B cell (primary cell): ENCODE measurements around the gene TECTA. TPM values are rescaled to one million over a fixed set of nuclear protein-coding genes. Genes with fewer than 3 reads are reported as not detected.

ENCODE experiments used
- ATAC-seq: fragments of 200-7000 bp; cut with Tn5 transposase; one replicate; pipeline ENCODE4 v1.10.0; 2021; ENCODE audit warnings: low read depth, mild to moderate bottlenecking, moderate number of reproducible peaks, moderate library complexity
- CTCF ChIA-PET: fragments of 350-600 bp; sonication (Branson Sonifier 250); formaldehyde crosslinking; loops from one replicate; lab custom pipeline; 2021; ENCODE audit warnings: antibody characterized with exemption, inconsistent platforms; lab: Charles Lee
- POLR2A ChIA-PET: fragments of 350-600 bp; sonication (Branson Sonifier 250); formaldehyde crosslinking; loops from one replicate; lab custom pipeline; 2021; ENCODE audit warnings: antibody characterized with exemption; lab: Charles Lee
- DNase-seq: peaks from one replicate; pipeline ENCODE4 v3.0.0; 2013
- H2AFZ ChIP-seq: 2 replicates; pipeline ENCODE4 v1.6.1; 2012; ENCODE audit warnings: mild to moderate bottlenecking, low read depth, low read length; ENCODE audit not compliant: insufficient read depth, poor library complexity, severe bottlenecking
- H3K27ac ChIP-seq, 2 donors: 1 replicate in 1 of 2; 2 replicates in 1 of 2; pipeline ENCODE4 v1.5.1; 2012 to 2013; ENCODE audit warnings: low read length in 2 of 2, mild to moderate bottlenecking in 2 of 2, moderate library complexity in 1 of 2
- H3K27me3 ChIP-seq, 4 experiments: fragments of 200-600 bp in 1 of 4; sonication (generic) in 1 of 4; replicated peaks in 1 of 4; 1 replicate in 2 of 4; 2 replicates in 2 of 4; pipeline versions ENCODE4 v1.6.1 to v1.7.0; 2013 to 2016; ENCODE audit warnings: low read length in 3 of 4, mild to moderate bottlenecking in 2 of 4, mixed read lengths in 1 of 4, moderate library complexity in 1 of 4; ENCODE audit not compliant: insufficient read depth in 4 of 4, control insufficient read depth in 3 of 4; ENCODE audit errors: control extremely low read depth in 1 of 4
- H3K36me3 ChIP-seq, 2 experiments: replicated peaks in 1 of 2; 1 replicate in 1 of 2; 2 replicates in 1 of 2; pipeline versions ENCODE4 v1.6.1 to v1.7.1; 2013; ENCODE audit warnings: low read length in 1 of 2; ENCODE audit not compliant: insufficient read depth in 2 of 2, control insufficient read depth in 1 of 2; ENCODE audit errors: control extremely low read depth in 1 of 2, extremely low read depth in 1 of 2
- H3K4me1 ChIP-seq, 2 donors: fragments of 200-600 bp in 1 of 2; sonication (generic) in 1 of 2; 1 replicate in 1 of 2; 2 replicates in 1 of 2; pipeline versions ENCODE4 v1.5.1 to v1.6.1; 2013 to 2017; ENCODE audit warnings: low read length in 2 of 2; ENCODE audit not compliant: control insufficient read depth in 2 of 2, insufficient read depth in 2 of 2
- H3K4me2 ChIP-seq: replicated peaks from 2 replicates; pipeline ENCODE3; 2012; ENCODE audit warnings: mild to moderate bottlenecking, low read depth, low read length; ENCODE audit not compliant: poor library complexity, severe bottlenecking
- H3K4me3 ChIP-seq, 5 experiments: fragments of 200-600 bp in 1 of 5; sonication (generic) in 1 of 5; 1 replicate in 3 of 5; 2 replicates in 2 of 5; pipeline versions ENCODE4 v1.5.1 to v1.7.0; 2011 to 2016; ENCODE audit warnings: low read length in 4 of 5, mild to moderate bottlenecking in 4 of 5, low read depth in 2 of 5, control low read depth in 1 of 5, moderate library complexity in 1 of 5; ENCODE audit not compliant: insufficient read depth in 1 of 5; ENCODE audit errors: control extremely low read depth in 1 of 5, extremely low read depth in 1 of 5
- H3K79me2 ChIP-seq: fragments of 200-600 bp; sonication (generic); one replicate; pipeline ENCODE4 v1.6.0; 2016; ENCODE audit warnings: low read length; ENCODE audit not compliant: control insufficient read depth, insufficient read depth
- H3K9ac ChIP-seq: fragments of 200-600 bp; sonication (generic); 2 replicates; pipeline ENCODE4 v1.6.1; 2017; ENCODE audit warnings: mild to moderate bottlenecking, low read length, moderate library complexity
- H3K9me3 ChIP-seq, 3 donors: one replicate each; pipeline versions ENCODE4 v1.6.1 to v1.7.1; 2013; ENCODE audit warnings: low read length in 2 of 3; ENCODE audit not compliant: control insufficient read depth in 2 of 3, insufficient read depth in 1 of 3; ENCODE audit errors: control extremely low read depth in 1 of 3
- H4K20me1 ChIP-seq: 2 replicates; pipeline ENCODE4 v1.6.0; 2012; ENCODE audit warnings: mild to moderate bottlenecking, low read length; ENCODE audit not compliant: insufficient read depth, control insufficient read depth, poor library complexity, severe bottlenecking
- H3K27ac Mint-ChIP-seq: one replicate; pipeline ENCODE4 v1.8.0; 2021; ENCODE audit warnings: mixed read lengths
- H3K27me3 Mint-ChIP-seq: one replicate; pipeline ENCODE4 v1.8.0; 2021; ENCODE audit warnings: mixed read lengths
- H3K4me1 Mint-ChIP-seq: one replicate; pipeline ENCODE4 v1.8.0; 2021; ENCODE audit warnings: mixed read lengths
- H3K4me3 Mint-ChIP-seq: one replicate; pipeline ENCODE4 v1.8.0; 2021; ENCODE audit warnings: mixed read lengths
- H3K9me3 Mint-ChIP-seq: one replicate; pipeline ENCODE4 v1.8.0; 2022; ENCODE audit warnings: mixed read lengths; ENCODE audit not compliant: insufficient read depth
- CTCF ChIP-seq: fragments of 200-600 bp; IDR thresholded peaks from one replicate; pipeline ENCODE4 v1.8.0; 2022; ENCODE audit warnings: antibody characterized with exemption, mild to moderate bottlenecking
- EZH2 ChIP-seq: IDR thresholded peaks from 2 replicates; pipeline ENCODE4 v1.6.1; 2012; ENCODE audit warnings: borderline replicate concordance, low read depth, mild to moderate bottlenecking, moderate library complexity, low read length; ENCODE audit not compliant: insufficient read depth, poor library complexity, severe bottlenecking
- WGBS: methylation state at CpG from one replicate; pipeline ENCODE4 v1.1.5; 2013; ENCODE audit warnings: missing lambda C conversion rate; ENCODE audit not compliant: insufficient coverage; 5-methylcytosine and 5-hydroxymethylcytosine counted together
- intact Hi-C: fragments of 100-400 bp; cut with micrococcal nuclease; formaldehyde crosslinking; loops from one replicate; pipeline ENCODE4 v1.10.0; 2022
- polyA plus RNA-seq: library from polyadenylated mRNA; depleted of rRNA; stranded (reverse); fragments of >200 nt; gene quantifications from 2 replicates; pipeline ENCODE4 v1.2.3, GENCODE V29; 2012
- total RNA-seq, 2 donors: library from RNA; stranded (reverse); fragments of 120-200 nt in 1 of 2; gene quantifications; 1 replicate in 1 of 2; 2 replicates in 1 of 2; pipeline versions ENCODE4 v1.2.3 to v1.2.4, GENCODE V29; 2013 to 2022

Gene TECTA
- total and polyA plus RNA-seq, 2 donors (not counting 1 experiment from before 2014, with no cell fraction given) = 0.47 to 0.51 TPM

- H3K27ac ChIP-seq = no peak overlapping the region
- no peaks in the 10 kb centered on the region for H3K36me3 ChIP-seq
- H3K27me3 Mint-ChIP-seq = peaks cover 35% of the 10 kb centered on the region
- no peak overlapping the region for H3K4me3 Mint-ChIP-seq
- no peaks in the 10 kb centered on the region for H3K4me1 ChIP-seq
- intact Hi-C loops = no loop called here
- H3K4me2 ChIP-seq = no peak overlapping the region
- no peak overlapping the region for H2AFZ ChIP-seq
- POLR2A ChIA-PET = no interaction called here
- H3K4me3 ChIP-seq = no peak overlapping the region
- no peaks in the 10 kb centered on the region for H3K79me2 ChIP-seq
- no peaks in the 10 kb centered on the region for H3K9me3 Mint-ChIP-seq
- no peaks in the 10 kb centered on the region for H4K20me1 ChIP-seq
- TF ChIP-seq EZH2 (no peak), CTCF (no peak)
- H3K9me3 ChIP-seq = no peaks in the 10 kb centered on the region
- peaks cover 0 to 16% (median 3%) of the 10 kb centered on the region in 4 experiments for H3K27me3 ChIP-seq
- H3K4me1 Mint-ChIP-seq = no peaks in the 10 kb centered on the region
- CTCF ChIA-PET = interaction anchor here (0.7 to 1.1 kb wide), 4 partner anchors 9 to 426 kb away, joined by 3 read pairs; no protein-coding TSS in a partner anchor
- DNase-seq (no peak), ATAC-seq (no peak)
- H3K9ac ChIP-seq = no peak overlapping the region
- WGBS = 94% methylated on average over 5 of the region's 10 CpGs
- no peak overlapping the region for H3K27ac Mint-ChIP-seq
Observed at GRCh38 chr11:121110871-121111724, 10.1 kb downstream of the TECTA start.
